GM23338 (cell line): ENCODE measurements around the gene ABI2. TPM values are rescaled to one million over a fixed set of nuclear protein-coding genes. Genes with fewer than 3 reads are reported as not detected.
"Not testable (repeated sequence)": the region's sequence is repeated elsewhere in the genome, so short reads cannot be mapped to it uniquely, and the experiment has no call there.

ENCODE experiments used
- ATAC-seq: fragments of 200-7000 bp; cut with Tn5 transposase; 3 replicates; pipeline ENCODE4 v1.9.1; 2020
- DNase-seq: peaks from one replicate; pipeline ENCODE4 v3.0.0-alpha.2; 2015; ENCODE audit warnings: low spot score
- H2AFZ ChIP-seq: fragments of 200-600 bp; sonication (generic); 2 replicates; pipeline ENCODE4 v1.8.0; 2016; ENCODE audit warnings: antibody characterized with exemption, mild to moderate bottlenecking, moderate library complexity
- H3F3A ChIP-seq: fragments of 200-600 bp; sonication (generic); replicated peaks from 2 replicates; pipeline ENCODE4 v1.8.0; 2017; ENCODE audit warnings: antibody characterized with exemption, mixed run types, low read depth
- H3K27ac ChIP-seq: fragments of 200-600 bp; sonication (generic); 2 replicates; pipeline ENCODE4 v1.6.1; 2016; ENCODE audit warnings: low read depth
- H3K27me3 ChIP-seq: fragments of 200-600 bp; sonication (generic); 2 replicates; pipeline ENCODE4 v1.8.0; 2016; ENCODE audit warnings: mild to moderate bottlenecking, mixed run types, moderate library complexity; ENCODE audit not compliant: insufficient read depth
- H3K36me3 ChIP-seq: fragments of 200-600 bp; sonication (generic); 2 replicates; pipeline ENCODE4 v1.8.0; 2016; ENCODE audit warnings: mild to moderate bottlenecking; ENCODE audit not compliant: insufficient read depth
- H3K4me1 ChIP-seq: fragments of 200-600 bp; sonication (generic); 2 replicates; pipeline ENCODE4 v1.8.0; 2016; ENCODE audit warnings: mild to moderate bottlenecking, moderate library complexity; ENCODE audit not compliant: insufficient read depth
- H3K4me2 ChIP-seq: fragments of 200-600 bp; sonication (generic); 2 replicates; pipeline ENCODE4 v1.7.1; 2017; ENCODE audit warnings: mixed run types
- H3K4me3 ChIP-seq: fragments of 200-600 bp; sonication (generic); 2 replicates; pipeline ENCODE4 v1.6.1; 2016; ENCODE audit warnings: mixed run types
- H3K79me2 ChIP-seq: fragments of 200-600 bp; sonication (generic); replicated peaks from 2 replicates; pipeline ENCODE4 v1.8.0; 2017; ENCODE audit warnings: mild to moderate bottlenecking; ENCODE audit not compliant: insufficient read depth
- H3K9me2 ChIP-seq: fragments of 200-600 bp; sonication (generic); 2 replicates; pipeline ENCODE4 v1.8.0; 2017; ENCODE audit not compliant: insufficient read depth
- H4K20me1 ChIP-seq: fragments of 200-600 bp; sonication (generic); replicated peaks from 2 replicates; pipeline ENCODE4 v1.8.0; 2017; ENCODE audit warnings: mild to moderate bottlenecking; ENCODE audit not compliant: insufficient read depth
- H3K27ac Mint-ChIP-seq: 2 replicates; pipeline ENCODE4 v1.8.0; 2020; ENCODE audit warnings: inconsistent platforms, mild to moderate bottlenecking, moderate library complexity, mixed read lengths
- H3K27me3 Mint-ChIP-seq: 3 replicates; pipeline ENCODE4 v1.8.0; 2022; ENCODE audit warnings: low read depth, mild to moderate bottlenecking, moderate library complexity, mixed read lengths, inconsistent platforms; ENCODE audit not compliant: insufficient read depth, poor library complexity
- H3K36me3 Mint-ChIP-seq: 3 replicates; pipeline ENCODE4 v1.8.0; 2021; ENCODE audit warnings: low read depth, mild to moderate bottlenecking, inconsistent platforms, moderate library complexity, mixed read lengths
- H3K4me1 Mint-ChIP-seq: 3 replicates; pipeline ENCODE4 v1.8.0; 2020; ENCODE audit warnings: mild to moderate bottlenecking, inconsistent platforms, mixed read lengths
- H3K4me3 Mint-ChIP-seq: 3 replicates; pipeline ENCODE4 v1.8.0; 2021; ENCODE audit warnings: moderate library complexity, mild to moderate bottlenecking, inconsistent platforms, mixed read lengths
- H3K9me3 Mint-ChIP-seq: 3 replicates; pipeline ENCODE4 v1.8.0; 2020; ENCODE audit warnings: moderate library complexity, mild to moderate bottlenecking, inconsistent platforms, mixed read lengths
- EZH2 ChIP-seq: fragments of 200-600 bp; sonication (generic); IDR thresholded peaks from one replicate; pipeline ENCODE4 v1.8.0; 2017; ENCODE audit warnings: antibody characterized with exemption, mild to moderate bottlenecking, low read depth; ENCODE audit not compliant: unreplicated experiment
- JUNB ChIP-seq: IDR thresholded peaks from one replicate; pipeline ENCODE4 v1.6.1; 2016; ENCODE audit warnings: antibody characterized with exemption; ENCODE audit not compliant: unreplicated experiment
- POLR2AphosphoS5 ChIP-seq: IDR thresholded peaks from 2 replicates; pipeline ENCODE4 v1.6.1; 2016; ENCODE audit warnings: antibody characterized with exemption, low read depth
- REST ChIP-seq: IDR thresholded peaks from one replicate; pipeline ENCODE4 v1.6.1; 2018; ENCODE audit warnings: antibody characterized with exemption; ENCODE audit not compliant: unreplicated experiment
- STAT1 ChIP-seq: IDR thresholded peaks from one replicate; pipeline ENCODE4 v1.6.1; 2016; ENCODE audit warnings: antibody characterized with exemption; ENCODE audit not compliant: unreplicated experiment
- ZNF331 ChIP-seq: fragments of 250-450 bp; sonication (Bioruptor Pico); IDR thresholded peaks from 2 replicates; pipeline ENCODE4 v1.5.0; 2020; ENCODE audit warnings: low read depth, mild to moderate bottlenecking, moderate library complexity
- ZNF462 ChIP-seq: fragments of 250-450 bp; sonication (Bioruptor Pico); IDR thresholded peaks from 2 replicates; pipeline ENCODE4 v1.5.0; 2020; ENCODE audit warnings: mild to moderate bottlenecking, moderate library complexity
- polyA plus RNA-seq: library from polyadenylated mRNA; unstranded; fragments of >200 nt; fragmentation: Nextera tagmentation; extraction: Ambion mirVana; gene quantifications from 2 replicates; pipeline ENCODE4 v1.2.1, GENCODE V29; 2016
- total RNA-seq: library from RNA; depleted of rRNA; stranded (reverse); fragments of >200 nt; shearing (Covaris generic); gene quantifications from 2 replicates; pipeline ENCODE4 v1.2.3, GENCODE V29; 2014

Gene ABI2
- total and polyA plus RNA-seq, 2 experiments from 2014 or later = 46.5 to 114 TPM

GRCh38 chr2:203301667-203302066 is 26.5 kb upstream of the ABI2 start:
- no peak for ATAC-seq
- TF ChIP-seq REST = no peak
- TF ChIP-seq JUNB = no peak
- no peak for DNase-seq

GRCh38 chr2:203302586-203302985 is 25.6 kb upstream of the ABI2 start:
- not testable (repeated sequence) for H3K4me3 Mint-ChIP-seq, H4K20me1 ChIP-seq, H3K9me2 ChIP-seq, H3K79me2 ChIP-seq, H3K4me1 Mint-ChIP-seq, H3K4me2 ChIP-seq, H3K4me3 ChIP-seq, H3F3A ChIP-seq, H3K9me3 Mint-ChIP-seq, H3K4me1 ChIP-seq, H3K27me3 ChIP-seq, H3K27ac Mint-ChIP-seq, DNase-seq, ATAC-seq, H2AFZ ChIP-seq, H3K27ac ChIP-seq, H3K36me3 ChIP-seq, H3K27me3 Mint-ChIP-seq
- peaks cover 16% of the 10 kb centered on the region for H3K36me3 Mint-ChIP-seq

More at GRCh38 chr2:203301667-203302066, 26.5 kb upstream of the ABI2 start:
- Histone ChIP-seq H3K36me3 (no peaks in the 10 kb centered on the region), H3K9me2 (no peaks in the 10 kb centered on the region), H3K4me2 (no peak overlapping the region), H4K20me1 (no peaks in the 10 kb centered on the region), H2AFZ (no peak overlapping the region), H3K27ac (no peak overlapping the region), H3F3A (no peaks in the 10 kb centered on the region), H3K79me2 (no peaks in the 10 kb centered on the region), H3K4me3 (no peak overlapping the region), H3K27me3 (no peaks in the 10 kb centered on the region), H3K4me1 (no peaks in the 10 kb centered on the region)
- Mint-ChIP-seq H3K4me3 (no peak overlapping the region), H3K27me3 (peaks cover 3% of the 10 kb centered on the region), H3K27ac (no peak overlapping the region), H3K4me1 (no peaks in the 10 kb centered on the region), H3K36me3 (peaks cover 17% of the 10 kb centered on the region; the same call in 2 of the 3 replicates), H3K9me3 (no peaks in the 10 kb centered on the region)

GRCh38 chr2:203310688-203311436 is 17.3 kb upstream of the ABI2 start:
- H4K20me1 ChIP-seq = no peaks in the 10 kb centered on the region
- H3K4me1 ChIP-seq = no peaks in the 10 kb centered on the region
- DNase-seq (no peak), ATAC-seq (no peak)
- H3K4me2 ChIP-seq = no peak overlapping the region
- H3K27ac ChIP-seq = no peak overlapping the region
- H2AFZ ChIP-seq = no peak overlapping the region
- Mint-ChIP-seq H3K4me1 (no peaks in the 10 kb centered on the region), H3K4me3 (no peak overlapping the region), H3K27ac (no peak overlapping the region), H3K36me3 (peaks cover 34% of the 10 kb centered on the region), H3K27me3 (no peaks in the 10 kb centered on the region), H3K9me3 (peaks cover 19% of the 10 kb centered on the region)
- H3K36me3 ChIP-seq = peaks cover 7% of the 10 kb centered on the region; the same call in 1 of the 2 replicates
- H3K4me3 ChIP-seq = no peak overlapping the region
- no peaks in the 10 kb centered on the region for H3K79me2 ChIP-seq
- no peaks in the 10 kb centered on the region for H3K9me2 ChIP-seq
- no peaks in the 10 kb centered on the region for H3F3A ChIP-seq
- H3K27me3 ChIP-seq = no peaks in the 10 kb centered on the region
- no peak for TF ChIP-seq ZNF331
- no peak for TF ChIP-seq POLR2AphosphoS5
- no peak for TF ChIP-seq STAT1
- no peak for TF ChIP-seq ZNF462 (CRISPR knock-in tag)
- no peak for TF ChIP-seq EZH2
